IPS-NIHi7 (cell line): ENCODE measurements around the gene DDX10.

Source experiments
- DNase-seq: peaks from one replicate; pipeline ENCODE4 v3.0.0; 2012; ENCODE audit warnings: mixed read lengths; ENCODE audit errors: extremely low spot score

Gene DDX10

GRCh38 chr11:108654994-108655631 is 9.8 kb upstream of the DDX10 start:
- peak; percentile 42 for DNase-seq

DNA sequence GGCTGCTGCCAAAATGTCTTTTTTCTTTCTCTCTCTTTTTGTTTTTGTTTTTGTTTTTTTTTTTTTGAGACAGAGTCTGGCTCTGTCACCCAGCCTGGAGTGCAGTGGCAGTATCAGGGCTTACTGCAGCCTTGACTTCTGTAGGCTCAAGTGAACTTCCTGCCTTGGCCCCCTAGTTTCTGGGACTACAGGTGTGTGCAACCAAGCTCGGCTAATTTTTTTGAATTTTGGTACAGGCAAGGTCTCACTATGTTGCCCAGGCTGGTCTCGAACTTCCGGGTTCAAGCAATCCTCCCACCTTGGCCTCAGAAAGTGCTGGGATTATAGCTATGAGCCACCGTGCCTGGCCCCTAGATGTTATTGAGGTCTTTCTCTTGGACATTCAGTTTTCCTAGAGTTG is 2.2 kb upstream of the DDX10 start:
- DNase-seq = no peak

DNA sequence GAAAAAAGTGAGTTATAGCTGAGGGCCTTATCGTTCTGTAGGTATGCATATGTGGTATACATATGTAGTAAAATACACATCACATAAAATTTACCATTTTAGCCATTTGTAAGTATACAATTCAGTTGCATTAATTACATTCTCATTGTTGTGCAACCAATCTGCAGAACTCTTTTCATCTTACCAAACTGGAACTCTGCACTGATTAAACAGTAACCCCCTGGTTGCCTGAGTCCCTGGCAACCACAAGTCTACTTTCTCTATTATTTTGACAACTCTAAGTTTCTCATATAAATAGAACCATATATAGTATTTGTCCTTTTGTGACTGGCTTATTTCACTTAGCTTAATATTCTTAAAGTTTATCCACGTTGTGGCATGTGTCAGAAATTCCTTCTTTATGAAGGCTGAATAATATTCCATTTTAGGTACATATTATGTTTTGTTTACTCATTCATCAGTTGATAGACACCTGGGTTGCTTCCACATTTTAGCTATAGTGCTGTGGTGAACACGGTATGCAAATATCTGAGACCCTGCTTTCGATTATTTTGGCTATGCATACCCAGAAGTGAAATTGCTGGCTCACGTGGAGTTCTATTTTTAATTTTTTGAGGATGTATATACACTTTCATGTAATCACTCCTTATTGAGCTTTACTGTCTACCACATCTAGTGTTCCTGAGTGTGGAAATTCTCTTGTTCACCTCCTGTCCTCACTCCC is 1.6 kb upstream of the DDX10 start:
- DNase-seq = no peak

GRCh38 chr11:108666373-108666772 is 1.5 kb downstream of the DDX10 start:
- no peak for DNase-seq

DNA sequence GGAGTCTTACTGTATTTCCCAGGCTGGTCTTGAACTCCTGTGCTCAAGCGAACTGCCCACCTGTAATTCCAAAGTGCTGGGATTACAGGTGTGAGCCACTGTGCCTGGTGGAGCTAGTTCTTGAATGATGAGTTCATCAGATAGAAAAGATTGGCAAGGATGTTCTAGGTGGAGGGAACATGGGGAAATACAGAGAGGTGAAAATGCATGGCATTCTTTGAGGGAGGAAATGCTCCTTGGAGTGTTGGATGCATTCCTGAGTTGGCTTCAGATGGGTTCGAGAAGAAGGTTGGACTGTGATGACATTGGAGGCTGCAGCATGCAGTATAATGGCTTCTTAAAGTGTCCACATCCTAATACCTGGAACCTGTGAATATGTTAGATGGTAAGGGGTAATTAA is 4.4 kb downstream of the DDX10 start:
- DNase-seq = no peak

- DNase-seq = no peak
Measured at GRCh38 chr11:108669711-108670110, 4.8 kb downstream of the DDX10 start.

- no peak for DNase-seq
Measured at GRCh38 chr11:108670451-108670850, 5.6 kb downstream of the DDX10 start.

DNA sequence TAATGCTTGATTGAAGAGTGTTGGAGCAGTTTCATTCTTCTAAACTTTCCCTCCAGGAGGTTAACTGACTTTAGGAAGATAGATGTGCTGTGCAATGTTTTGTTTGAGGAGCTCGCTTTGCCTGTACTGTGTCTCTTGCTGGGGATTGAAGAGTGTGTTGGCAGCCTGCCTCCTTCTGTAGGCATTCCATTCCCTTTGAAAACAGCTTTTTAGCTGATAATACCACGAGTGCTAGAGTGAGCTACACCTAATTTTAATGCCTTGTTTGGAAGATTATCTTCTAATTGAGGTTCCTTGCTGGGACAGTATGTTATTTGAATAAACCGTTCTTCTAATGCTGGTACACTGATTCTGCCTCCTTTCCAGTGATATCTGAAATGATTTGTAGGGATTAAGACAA is 7.2 kb downstream of the DDX10 start:
- no peak for DNase-seq

GRCh38 chr11:108672786-108673185 is 7.9 kb downstream of the DDX10 start:
- no peak for DNase-seq

- DNase-seq = no peak
Measured at GRCh38 chr11:108679045-108679444, 14.2 kb downstream of the DDX10 start.

- no peak for DNase-seq
Measured at GRCh38 chr11:108680271-108680670, 15.4 kb downstream of the DDX10 start.

GRCh38 chr11:108685419-108686130 is 20.7 kb downstream of the DDX10 start:
- DNase-seq = no peak

DNA sequence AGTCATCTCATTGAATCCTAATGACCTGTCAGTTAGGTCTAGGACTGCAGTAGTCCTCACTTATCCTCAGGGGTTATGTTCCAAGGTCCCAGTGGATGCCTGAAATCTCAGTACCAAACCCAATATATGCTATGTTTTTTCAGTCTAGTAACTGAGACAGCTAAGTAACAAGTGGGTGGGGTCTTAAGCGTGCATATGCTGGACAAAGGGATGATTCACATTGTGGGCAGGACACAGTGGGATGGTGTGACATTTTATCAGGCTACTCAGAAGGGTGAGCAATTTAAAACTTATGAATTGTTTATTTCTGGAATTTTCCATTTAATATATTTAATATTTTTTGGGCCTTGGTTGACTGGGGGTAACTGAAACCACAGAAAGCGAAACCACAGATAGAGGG is 29.0 kb downstream of the DDX10 start:
- no peak for DNase-seq

DNA sequence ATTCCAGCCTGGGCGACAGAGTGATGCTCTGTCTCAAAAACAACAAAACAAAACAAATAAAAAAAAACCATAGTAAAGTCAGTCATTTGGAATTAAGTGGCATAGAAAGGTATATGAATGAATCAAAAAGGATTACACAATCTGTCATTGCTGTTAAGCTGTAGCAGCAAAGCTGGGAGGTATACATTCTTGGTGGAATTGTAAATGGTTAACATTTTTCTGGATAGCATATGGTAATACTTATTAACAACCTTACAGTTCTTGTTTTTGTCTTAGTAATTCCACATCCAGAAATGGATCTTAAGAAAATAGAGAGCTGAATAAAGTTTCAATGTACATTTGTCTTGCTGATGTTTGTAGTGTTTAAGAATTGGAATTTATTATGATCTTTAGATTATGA is 30.0 kb downstream of the DDX10 start:
- no peak for DNase-seq

DNA sequence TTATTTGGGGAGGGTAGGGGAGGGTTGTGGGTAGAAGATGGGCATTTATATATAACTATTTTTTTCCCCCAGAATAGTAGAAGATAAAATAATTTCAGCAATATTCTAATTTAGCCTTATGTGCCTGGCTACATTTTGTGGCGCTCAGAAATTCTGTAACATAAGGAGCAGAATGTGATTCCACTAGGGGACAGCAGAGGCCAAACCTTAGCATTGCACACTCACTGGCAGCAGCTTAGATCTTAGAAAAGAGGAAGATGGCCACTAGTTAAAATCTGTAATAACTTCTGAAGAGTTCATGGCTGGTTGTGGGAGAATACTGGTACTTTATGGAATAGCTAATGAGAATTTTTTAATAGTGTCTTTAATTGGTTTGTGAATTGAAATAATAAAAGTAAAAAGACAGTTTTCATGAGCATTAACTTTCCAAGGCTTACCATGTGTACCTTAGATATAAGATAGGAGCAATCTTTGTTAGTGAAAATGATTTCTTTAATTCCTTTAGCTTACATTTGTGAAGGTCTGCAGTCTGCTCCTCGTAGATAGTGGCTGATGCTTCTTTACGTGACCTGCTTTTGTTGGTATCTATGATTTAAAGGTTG is 33.1 kb downstream of the DDX10 start:
- peak; percentile 64 for DNase-seq

DNA sequence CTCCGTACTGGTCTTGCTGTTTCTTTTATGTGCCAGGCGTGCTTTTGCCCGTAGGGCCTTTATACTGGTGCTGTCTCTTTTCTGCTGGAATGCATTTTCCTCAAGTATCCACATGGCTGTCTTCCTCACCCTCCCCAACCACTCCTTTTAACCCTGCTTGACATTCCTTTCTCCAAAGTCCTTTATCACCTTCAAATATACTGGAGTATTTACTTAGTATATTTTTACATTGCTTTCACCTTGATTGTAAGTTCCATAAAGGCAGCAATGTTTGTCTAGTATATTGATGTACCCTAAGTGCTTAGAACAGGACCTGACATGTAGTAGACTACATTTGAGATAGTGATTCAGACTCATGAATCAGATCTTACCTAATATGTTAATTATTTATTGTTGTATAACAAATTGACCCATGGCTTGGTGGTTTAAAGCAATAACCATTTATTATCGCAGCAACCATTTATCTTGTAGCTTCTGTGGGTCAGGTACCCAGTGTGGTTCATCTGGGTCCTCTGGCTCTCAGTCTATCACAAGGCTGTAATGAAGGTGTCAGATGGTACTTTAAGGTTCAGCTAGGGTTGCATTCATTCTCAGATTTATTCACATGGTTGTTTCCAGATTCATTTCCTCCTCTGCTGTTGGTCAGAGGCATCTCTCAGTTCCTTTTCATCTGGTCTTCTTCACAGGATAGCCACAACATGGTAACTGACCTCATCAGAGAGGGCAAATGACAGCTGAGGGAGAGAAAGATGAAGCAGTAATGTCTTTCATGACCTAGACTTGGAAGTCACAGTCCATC is 34.2 kb downstream of the DDX10 start:
- DNase-seq = no peak

- DNase-seq = no peak
Measured at GRCh38 chr11:108703916-108704315, 39.0 kb downstream of the DDX10 start.

DNA sequence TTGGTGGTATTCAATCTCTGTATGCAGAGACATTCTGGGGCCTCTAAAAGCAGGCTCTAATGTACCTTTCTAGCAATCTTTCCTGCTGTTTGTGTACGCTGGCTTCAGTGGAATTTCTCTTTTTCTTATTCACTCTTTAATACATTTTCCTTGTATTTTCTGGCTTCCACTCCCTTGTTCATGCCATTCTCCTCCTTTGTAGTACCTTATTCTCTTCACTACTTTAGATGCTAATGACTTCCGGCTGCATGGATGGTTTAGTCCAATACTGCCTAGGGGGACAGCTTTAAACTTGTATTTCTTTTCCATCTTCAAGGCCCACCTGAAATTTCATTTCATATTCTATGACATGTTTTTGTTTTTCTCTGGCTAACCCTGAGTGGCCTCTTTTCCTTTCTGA is 40.2 kb downstream of the DDX10 start:
- DNase-seq = no peak

GRCh38 chr11:108708173-108708572 is 43.3 kb downstream of the DDX10 start:
- no peak for DNase-seq

- DNase-seq = no peak
Measured at GRCh38 chr11:108709741-108710140, 44.9 kb downstream of the DDX10 start.

- DNase-seq = no peak
Measured at GRCh38 chr11:108713076-108713790, 48.4 kb downstream of the DDX10 start.
